NB4 (cell line): Measurements from ENCODE around the gene JMJD6.
"Not testable (repeated sequence)": the region's sequence is repeated elsewhere in the genome, so short reads cannot be mapped to it uniquely, and the experiment has no call there.

Source experiments
- CTCF ChIP-seq: IDR thresholded peaks from one replicate; pipeline ENCODE4 v1.5.1; 2012; ENCODE audit warnings: low read depth, low read length
- POLR2A ChIP-seq: IDR thresholded peaks from 2 replicates; pipeline ENCODE4 v1.6.1; 2011; ENCODE audit warnings: mild to moderate bottlenecking; ENCODE audit not compliant: insufficient read length; ENCODE audit errors: extremely low read depth

GRCh38 chr17:76731800-76732733 lies 5.7 kb upstream of the JMJD6 start:
- not testable (repeated sequence) for TF ChIP-seq CTCF, POLR2A
